HG03442 (cell line): ENCODE data around the gene ALOXE3.
A peak's percentile ranks its signal among the peaks of the same experiment; 100 is the strongest.

Experiments used
- ATAC-seq: cut with Tn5 transposase; IDR thresholded peaks from one replicate; pipeline ENCODE4 v1.9.1; 2021; ENCODE audit warnings: mild to moderate bottlenecking, moderate library complexity; ENCODE audit not compliant: unreplicated experiment

Gene ALOXE3

GRCh38 chr17:8117980-8118768 is at the start of gene ALOXE3:
ALOXE3 (minus strand) TSS chr17:8118514; CDS start chr17:8117990, 524 bp downstream.
- ATAC-seq: no peak

GRCh38 chr17:8167526-8167925 is 49.2 kb upstream of the ALOXE3 start:
- no peak for ATAC-seq

- ATAC-seq: no peak
Observed at GRCh38 chr17:8166731-8167130, 48.4 kb upstream of the ALOXE3 start.

DNA sequence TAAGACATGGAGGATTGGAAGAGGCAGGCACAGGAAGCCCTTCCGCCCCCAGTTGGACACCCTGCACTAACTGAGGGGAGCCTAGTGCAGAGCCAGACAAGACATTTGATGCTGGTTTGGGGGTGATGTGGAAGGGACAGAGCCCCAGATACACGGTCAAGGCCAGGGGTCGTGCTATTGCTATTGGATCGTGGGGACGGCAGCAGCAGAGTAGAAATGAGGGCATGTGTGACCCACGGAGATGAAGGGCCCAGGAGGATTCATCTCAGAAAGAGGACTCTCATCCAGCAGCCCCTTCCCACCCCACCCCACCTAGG is 46.5 kb upstream of the ALOXE3 start:
- ATAC-seq: no peak

- no peak for ATAC-seq
Observed at GRCh38 chr17:8163978-8164814, 45.9 kb upstream of the ALOXE3 start.

DNA sequence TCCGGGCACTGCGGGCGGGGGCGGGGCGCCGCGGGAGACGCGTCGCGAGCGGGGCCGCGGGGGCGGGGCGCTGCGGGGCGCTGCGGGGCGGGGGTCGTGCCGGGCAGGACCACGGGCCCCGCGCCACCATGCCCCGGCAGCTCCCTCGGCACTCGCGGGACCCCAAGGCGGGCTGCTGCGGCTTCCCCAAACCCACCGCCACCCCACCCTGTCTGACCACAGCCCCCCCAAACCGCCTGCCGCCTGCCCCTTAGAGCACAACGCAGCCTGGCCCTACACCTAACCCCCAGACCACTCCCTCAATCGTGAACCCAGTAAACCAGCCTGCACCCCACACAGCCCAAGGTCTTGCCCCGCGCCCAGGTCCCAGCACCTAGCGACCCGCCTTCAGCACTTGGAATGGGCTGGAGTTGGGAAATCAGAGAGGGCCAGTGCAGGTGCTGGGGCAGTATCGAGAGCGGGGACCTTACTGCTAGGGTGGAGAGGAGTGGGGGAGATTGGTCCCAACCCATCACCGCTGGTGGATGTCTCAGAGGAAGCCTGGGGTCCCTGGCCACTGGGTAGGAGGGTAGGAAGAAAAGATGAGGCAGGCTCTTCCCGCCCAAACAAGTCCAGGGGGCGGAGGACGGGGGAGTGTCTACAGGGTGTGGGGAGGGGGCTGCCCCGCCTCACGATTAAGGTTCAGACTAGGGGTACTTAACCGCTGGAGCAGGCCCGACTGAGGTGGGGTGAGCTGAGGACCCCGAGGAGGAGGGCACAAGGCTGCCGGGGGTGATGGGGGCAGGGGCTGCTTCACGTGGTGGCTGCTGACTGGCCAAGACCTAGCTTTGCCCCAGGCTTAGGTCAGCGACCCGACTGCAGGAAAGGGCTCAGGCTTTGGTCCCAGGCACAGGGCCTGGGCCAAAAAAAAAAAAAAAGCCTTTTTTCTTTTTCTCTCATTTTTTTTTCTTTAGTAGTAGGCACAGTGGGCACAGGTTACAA is 45.0 kb upstream of the ALOXE3 start:
- no peak for ATAC-seq

DNA sequence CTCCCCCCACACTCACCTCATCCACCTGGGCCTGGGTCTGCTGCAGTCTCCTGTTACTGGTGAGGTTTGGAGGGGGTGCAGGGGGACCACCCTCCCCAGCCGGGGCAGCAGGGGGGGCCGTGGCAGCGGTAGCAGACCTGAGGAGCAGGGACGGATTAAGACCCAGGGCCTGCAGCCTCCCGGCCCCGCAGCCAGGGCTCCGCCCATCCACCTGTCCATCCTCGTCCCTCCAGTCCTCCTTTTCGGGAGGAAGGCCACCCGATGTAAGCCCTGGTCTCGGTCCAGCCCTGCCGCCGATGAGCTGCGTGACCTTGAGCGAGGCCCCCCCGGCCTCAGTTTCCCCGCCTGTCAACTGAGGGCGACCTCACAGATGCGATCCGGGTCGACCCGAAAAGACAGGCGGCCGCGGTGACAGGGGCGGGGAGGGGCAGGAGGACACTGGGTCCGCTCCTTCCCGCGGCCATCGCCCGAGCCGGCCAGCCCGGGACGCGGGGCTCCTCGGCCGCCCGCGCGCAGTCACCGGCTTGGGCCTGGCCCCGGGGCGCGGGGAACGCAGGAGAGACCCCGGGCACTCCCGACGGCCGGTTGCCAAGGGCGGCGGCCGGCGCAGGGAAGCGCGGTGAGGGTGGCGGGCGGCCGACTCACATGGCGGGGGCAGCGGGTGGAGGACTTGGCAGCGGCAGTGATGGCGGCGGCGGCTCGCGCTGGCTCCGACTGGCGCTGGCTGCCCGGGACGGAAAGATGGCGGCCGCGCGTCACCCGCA is 44.1 kb upstream of the ALOXE3 start, which contains the start of gene VAMP2:
Gene VAMP2, minus strand, starts transcription at position 716 of the 764 bp plus-strand sequence. Its CDS starts 69 bp downstream, at position 647.
- no peak for ATAC-seq

GRCh38 chr17:8161289-8162232 is 43.2 kb upstream of the ALOXE3 start:
- no peak for ATAC-seq

GRCh38 chr17:8160741-8161221 is 42.5 kb upstream of the ALOXE3 start:
- no peak for ATAC-seq

- no peak for ATAC-seq
Observed at GRCh38 chr17:8160224-8160577, 41.9 kb upstream of the ALOXE3 start.

- ATAC-seq: no peak
Observed at GRCh38 chr17:8159459-8160223, 41.3 kb upstream of the ALOXE3 start.

DNA sequence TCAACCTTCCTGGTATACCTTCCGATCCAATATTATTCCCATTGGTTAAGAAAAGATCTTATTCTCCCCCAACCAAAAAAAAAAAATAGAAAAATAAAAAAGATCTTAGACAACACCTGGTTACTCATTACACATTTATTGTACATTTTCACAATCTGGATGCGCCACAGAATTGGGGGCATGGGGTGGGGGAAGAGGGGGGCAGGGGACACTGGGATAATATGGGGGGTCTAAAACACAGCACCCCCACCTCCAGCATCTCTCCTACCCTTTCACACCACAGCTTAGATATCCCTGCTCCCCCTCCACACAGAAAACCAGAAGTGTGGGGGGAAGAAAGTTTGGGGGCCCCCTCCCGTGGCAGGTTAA is 40.7 kb upstream of the ALOXE3 start:
- no peak for ATAC-seq

GRCh38 chr17:8158267-8159031 is 40.1 kb upstream of the ALOXE3 start:
- ATAC-seq: no peak

DNA sequence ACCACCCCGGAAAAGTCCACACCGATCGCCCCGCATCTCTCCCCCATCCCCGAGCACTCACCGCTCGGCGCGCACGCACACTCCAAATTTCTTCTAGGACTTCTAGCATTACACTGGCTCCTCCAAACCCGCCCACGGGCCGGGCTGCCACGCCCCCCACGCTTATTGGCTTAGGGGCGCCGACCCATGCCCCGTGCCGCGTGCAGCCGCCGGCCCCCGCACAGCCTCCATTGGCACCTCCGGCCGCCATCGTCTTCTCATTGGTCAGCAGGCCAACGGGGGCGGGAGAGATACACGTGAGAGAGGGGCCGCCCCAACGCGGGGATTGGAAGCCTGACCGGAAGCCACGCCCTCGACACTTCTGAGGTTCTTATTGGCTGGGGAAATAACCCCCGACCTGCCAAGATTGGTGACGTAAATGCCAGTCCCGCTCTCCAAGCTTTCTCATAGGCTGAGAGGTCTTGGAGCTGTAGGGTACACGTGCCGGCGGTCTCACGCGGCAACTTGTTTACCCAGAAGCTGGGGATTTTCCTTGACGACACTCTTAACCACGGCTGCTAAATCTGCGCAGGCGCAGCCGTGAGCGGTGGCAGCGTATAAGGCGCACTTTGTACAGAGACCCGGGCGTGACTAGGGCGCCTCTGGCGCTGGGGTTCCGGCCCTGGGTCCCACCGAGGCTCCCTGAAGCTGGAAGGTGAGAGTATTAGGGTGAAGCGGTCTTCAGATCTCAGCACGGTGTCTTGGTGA is 38.1 kb upstream of the ALOXE3 start:
- peak; percentile 69 for ATAC-seq

DNA sequence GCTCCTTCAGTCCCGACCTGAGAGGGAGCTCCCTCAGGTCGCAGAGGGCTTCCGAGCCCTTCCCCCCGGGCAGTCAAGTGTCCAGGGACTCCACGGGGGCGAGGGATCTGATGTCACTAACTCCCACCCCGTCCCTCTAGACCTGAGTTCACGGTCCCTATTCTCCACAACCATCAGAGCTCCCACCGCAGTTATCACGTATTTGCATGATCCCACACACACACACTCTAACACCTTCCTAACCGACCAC is 37.6 kb upstream of the ALOXE3 start:
- ATAC-seq: no peak

DNA sequence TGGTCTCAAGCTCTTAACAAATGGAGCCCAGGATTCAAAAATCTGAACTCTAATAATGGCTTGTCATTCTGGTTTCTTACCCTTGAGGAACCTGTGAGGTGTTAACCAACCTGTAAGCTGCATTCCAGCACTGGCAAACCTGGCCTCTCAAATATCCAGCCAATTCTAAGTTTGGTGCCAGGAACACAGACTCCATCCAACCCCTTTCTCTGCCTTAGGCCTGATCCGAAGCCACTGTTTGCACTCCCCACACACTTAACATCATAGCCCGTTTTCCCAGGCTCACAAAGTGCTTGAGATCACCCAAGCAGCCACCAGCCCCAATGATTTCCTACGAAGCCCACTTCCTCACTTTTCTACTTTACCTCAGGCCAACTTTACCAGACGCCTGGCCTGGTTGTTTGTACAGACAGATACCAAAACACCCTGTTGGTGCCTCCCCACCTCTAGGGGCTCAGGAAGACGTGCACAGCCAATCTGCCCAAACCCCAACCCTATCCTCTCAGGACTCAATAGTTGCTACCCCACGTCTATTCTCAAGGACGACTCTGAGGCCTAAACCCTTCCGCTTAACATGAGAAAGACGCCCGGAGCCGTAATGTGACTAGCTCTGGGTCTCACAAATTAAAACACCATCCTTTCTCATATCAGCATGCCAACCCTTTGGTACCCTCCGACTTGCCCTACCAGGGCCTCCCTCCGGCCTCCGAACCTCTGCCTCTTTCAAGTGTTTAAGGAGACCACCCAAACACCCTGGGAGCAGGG is 37.1 kb upstream of the ALOXE3 start:
- no peak for ATAC-seq
